Measurements from ENCODE around the gene CHML. TPM values are rescaled to one million over a fixed set of nuclear protein-coding genes. Genes with fewer than 3 reads are reported as not detected.

Gene CHML
- total RNA-seq, 1 donor from 2014 or later = 20.2 TPM

DNA sequence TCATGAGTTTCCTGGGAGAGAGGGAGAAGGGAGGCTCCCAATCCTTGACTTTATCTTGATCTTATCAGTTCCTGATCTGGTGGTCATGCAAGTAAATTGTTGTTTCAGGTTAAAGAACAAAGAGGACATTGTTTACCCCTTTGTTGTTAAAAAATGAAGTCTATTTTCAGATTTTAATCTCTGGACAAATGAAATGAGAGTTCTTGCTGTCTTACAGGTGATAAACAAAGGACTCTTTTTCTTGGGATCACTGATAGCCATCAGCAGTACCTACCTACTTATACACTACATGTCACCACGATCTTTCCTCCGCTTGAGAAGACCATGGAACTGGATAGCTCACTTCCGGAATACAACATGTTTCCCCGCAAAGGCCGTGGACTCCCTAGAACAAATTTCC, 48.4 kb downstream of the CHML start:
- Mint-ChIP-seq H3K4me1 (ENCODE audit: low read depth) (peaks cover 20% of the 10 kb centered on the region), H3K27ac (no peak overlapping the region)
- DNase-seq (ENCODE audit: low spot score) = no peak

GRCh38 chr1:241591317-241591716, 48.9 kb downstream of the CHML start:
- intact Hi-C loops (cut with micrococcal nuclease) = no loop called here
- Mint-ChIP-seq H3K4me1 (ENCODE audit: low read depth) (peaks cover 20% of the 10 kb centered on the region), H3K9me3 (no peaks in the 10 kb centered on the region), H3K4me3 (ENCODE audit: low read depth) (no peak overlapping the region), H3K27ac (no peak overlapping the region), H3K36me3 (ENCODE audit: low read depth) (peaks cover 10% of the 10 kb centered on the region), H3K27me3 (ENCODE audit: low read depth) (no peaks in the 10 kb centered on the region)
- no peak for DNase-seq (ENCODE audit: low spot score)

More for the DNA sequence above, 48.4 kb downstream of the CHML start:
- H3K4me3 Mint-ChIP-seq (ENCODE audit: low read depth) = no peak overlapping the region
- H3K36me3 Mint-ChIP-seq (ENCODE audit: low read depth) = peaks cover 10% of the 10 kb centered on the region
- no peaks in the 10 kb centered on the region for H3K27me3 Mint-ChIP-seq (ENCODE audit: low read depth)
- intact Hi-C loops (cut with micrococcal nuclease) = loop anchor here (1.0 to 2.0 kb wide), 3 partner anchors 17 to 60 kb away; no protein-coding TSS in a partner anchor
- no peaks in the 10 kb centered on the region for H3K9me3 Mint-ChIP-seq

- H3K4me1 Mint-ChIP-seq (ENCODE audit: low read depth) = peaks cover 20% of the 10 kb centered on the region
- no peak for DNase-seq (ENCODE audit: low spot score)
- H3K36me3 Mint-ChIP-seq (ENCODE audit: low read depth) = peaks cover 10% of the 10 kb centered on the region
- no peaks in the 10 kb centered on the region for H3K27me3 Mint-ChIP-seq (ENCODE audit: low read depth)
- H3K9me3 Mint-ChIP-seq = no peaks in the 10 kb centered on the region
- H3K27ac Mint-ChIP-seq = peak overlapping the region; percentile 34
- intact Hi-C loops (cut with micrococcal nuclease) = no loop called here
- H3K4me3 Mint-ChIP-seq (ENCODE audit: low read depth) = no peak overlapping the region
Measured at GRCh38 chr1:241590719-241591118, 49.5 kb downstream of the CHML start.

Other genes starting within 250 kb of the CHML start
- 96.5 and 102 TPM in 2 replicates for gene FH, start 120.6 kb downstream of the CHML start, total RNA-seq
- 0.05 and 0.07 TPM in 2 replicates for gene KMO, start 108.0 kb downstream of the CHML start, total RNA-seq
- 15.1 and 17.5 TPM in 2 replicates for gene OPN3, start within 50 bp of the CHML start, total RNA-seq
- gene WDR64, start 11.9 kb upstream of the CHML start, total RNA-seq = not detected in 2 replicates
- 49.2 and 52.5 TPM in 2 replicates for gene EXO1, start 207.8 kb upstream of the CHML start, total RNA-seq

Data from activated T-helper 2 cell treated with anti-CD3 and anti-CD28 coated beads, Interferon-gamma antibody, Interleukin-2, Interleukin-4, amounts not matched to agents 10 μg/mL and 5 μg/mL and 100 μg/mL, durations not matched to agents 14 hours and 24 hours and 36 hours (primary cell).